Measurements from ENCODE around the gene POU4F1.
"Not testable (repeated sequence)": the region's sequence is repeated elsewhere in the genome, so short reads cannot be mapped to it uniquely, and the experiment has no call there.

Gene POU4F1

DNA sequence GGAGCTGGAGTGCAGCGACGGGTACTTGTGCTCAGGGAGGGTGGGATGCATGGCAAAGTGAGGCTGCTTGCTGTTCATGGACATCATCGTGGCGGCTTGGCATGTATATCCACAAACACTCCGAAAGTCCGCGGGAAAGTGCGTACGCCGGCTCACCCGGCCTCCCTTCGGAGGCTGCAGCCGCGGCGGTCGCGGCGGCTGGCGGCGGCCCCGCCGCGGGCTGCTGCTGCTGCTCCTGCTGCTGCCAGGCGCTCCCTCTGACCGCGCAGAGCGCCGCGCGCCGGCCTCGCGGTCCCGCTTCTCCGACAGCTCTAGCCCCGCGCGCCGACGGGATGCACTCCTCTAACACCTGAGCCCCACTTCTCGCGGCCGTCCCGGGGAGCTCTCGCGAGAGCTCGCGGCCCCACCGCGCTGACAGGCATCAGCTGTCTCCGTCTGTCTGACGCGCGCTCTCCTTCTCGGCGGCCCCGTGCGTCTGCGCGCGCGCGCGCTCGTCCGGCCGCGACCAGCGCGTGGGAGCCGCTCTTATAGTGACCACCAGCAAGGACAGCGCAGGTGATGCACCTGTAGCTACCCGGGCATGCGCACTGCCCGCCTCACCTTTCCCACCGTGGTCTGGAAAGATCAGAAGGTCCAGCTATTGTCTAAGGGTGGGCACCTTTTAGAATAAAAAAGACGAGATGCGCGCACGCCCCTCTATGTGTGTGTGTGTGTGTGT, at the start of gene POU4F1:
POU4F1 (minus strand) TSS at position 313 of the 718 bp plus-strand sequence; CDS start at position 87, 226 bp downstream.
- no peak within 1 kb of the TSS for H3K27ac ChIP-seq
- peak; percentile 69 for DNase-seq (ENCODE audit: low spot score)
- TF ChIP-seq, protein P1, sequence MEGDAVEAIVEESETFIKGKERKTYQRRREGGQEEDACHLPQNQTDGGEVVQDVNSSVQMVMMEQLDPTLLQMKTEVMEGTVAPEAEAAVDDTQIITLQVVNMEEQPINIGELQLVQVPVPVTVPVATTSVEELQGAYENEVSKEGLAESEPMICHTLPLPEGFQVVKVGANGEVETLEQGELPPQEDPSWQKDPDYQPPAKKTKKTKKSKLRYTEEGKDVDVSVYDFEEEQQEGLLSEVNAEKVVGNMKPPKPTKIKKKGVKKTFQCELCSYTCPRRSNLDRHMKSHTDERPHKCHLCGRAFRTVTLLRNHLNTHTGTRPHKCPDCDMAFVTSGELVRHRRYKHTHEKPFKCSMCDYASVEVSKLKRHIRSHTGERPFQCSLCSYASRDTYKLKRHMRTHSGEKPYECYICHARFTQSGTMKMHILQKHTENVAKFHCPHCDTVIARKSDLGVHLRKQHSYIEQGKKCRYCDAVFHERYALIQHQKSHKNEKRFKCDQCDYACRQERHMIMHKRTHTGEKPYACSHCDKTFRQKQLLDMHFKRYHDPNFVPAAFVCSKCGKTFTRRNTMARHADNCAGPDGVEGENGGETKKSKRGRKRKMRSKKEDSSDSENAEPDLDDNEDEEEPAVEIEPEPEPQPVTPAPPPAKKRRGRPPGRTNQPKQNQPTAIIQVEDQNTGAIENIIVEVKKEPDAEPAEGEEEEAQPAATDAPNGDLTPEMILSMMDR (conservative IDR thresholded peaks at IDR 0.05; ENCODE audit: low read depth) = no peak
- CTCF ChIA-PET = interaction anchor here (0.5 to 0.9 kb wide), 3 partner anchors 10 to 788 kb away, joined by 3 to 4 read pairs (median 3); no protein-coding TSS in a partner anchor
- POLR2A ChIA-PET (ENCODE audit: low non-redundant PET) = no interaction called here

DNA sequence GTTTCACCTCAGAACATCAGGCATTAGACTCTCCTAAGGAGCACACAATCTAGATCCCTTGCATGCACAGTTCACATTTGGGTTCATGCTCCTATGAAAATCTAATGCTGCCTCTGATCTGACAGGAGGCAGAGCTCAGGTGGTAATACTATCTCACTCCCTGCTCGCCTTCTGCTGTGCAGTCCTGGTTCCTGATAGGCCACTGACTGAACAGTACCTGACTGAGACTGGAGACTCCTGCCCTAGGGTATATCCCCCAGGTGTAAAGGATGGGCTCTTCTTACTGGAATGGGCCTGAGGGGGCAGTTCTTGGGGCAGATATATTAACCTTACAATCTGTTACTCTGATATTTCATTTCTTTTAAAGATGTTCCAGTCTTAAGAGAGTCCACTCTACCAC, 49.3 kb upstream of the POU4F1 start:
- CTCF ChIA-PET = interaction anchor here (0.5 kb wide), 1 partner anchor 1509 kb away, joined by 3 read pairs; no protein-coding TSS in a partner anchor
- TF ChIP-seq, protein P1 (conservative IDR thresholded peaks at IDR 0.05; ENCODE audit: low read depth) = no peak

GRCh38 chr13:78650717-78651083, 47.3 kb upstream of the POU4F1 start:
- ChIA-PET POLR2A (ENCODE audit: low non-redundant PET) (no interaction called here), CTCF (interaction anchor here (1.5 kb wide), 1 partner anchor 141 kb away, joined by 6 read pairs; no protein-coding TSS in a partner anchor)
- no peak for DNase-seq (ENCODE audit: low spot score)
- no peak overlapping the region for H3K27ac ChIP-seq
- TF ChIP-seq, protein P1 (conservative IDR thresholded peaks at IDR 0.05; ENCODE audit: low read depth) = no peak

More for the DNA sequence above, 49.3 kb upstream of the POU4F1 start:
- no peak overlapping the region for H3K27ac ChIP-seq
- no peak for DNase-seq (ENCODE audit: low spot score)
- POLR2A ChIA-PET (ENCODE audit: low non-redundant PET) = no interaction called here

DNA sequence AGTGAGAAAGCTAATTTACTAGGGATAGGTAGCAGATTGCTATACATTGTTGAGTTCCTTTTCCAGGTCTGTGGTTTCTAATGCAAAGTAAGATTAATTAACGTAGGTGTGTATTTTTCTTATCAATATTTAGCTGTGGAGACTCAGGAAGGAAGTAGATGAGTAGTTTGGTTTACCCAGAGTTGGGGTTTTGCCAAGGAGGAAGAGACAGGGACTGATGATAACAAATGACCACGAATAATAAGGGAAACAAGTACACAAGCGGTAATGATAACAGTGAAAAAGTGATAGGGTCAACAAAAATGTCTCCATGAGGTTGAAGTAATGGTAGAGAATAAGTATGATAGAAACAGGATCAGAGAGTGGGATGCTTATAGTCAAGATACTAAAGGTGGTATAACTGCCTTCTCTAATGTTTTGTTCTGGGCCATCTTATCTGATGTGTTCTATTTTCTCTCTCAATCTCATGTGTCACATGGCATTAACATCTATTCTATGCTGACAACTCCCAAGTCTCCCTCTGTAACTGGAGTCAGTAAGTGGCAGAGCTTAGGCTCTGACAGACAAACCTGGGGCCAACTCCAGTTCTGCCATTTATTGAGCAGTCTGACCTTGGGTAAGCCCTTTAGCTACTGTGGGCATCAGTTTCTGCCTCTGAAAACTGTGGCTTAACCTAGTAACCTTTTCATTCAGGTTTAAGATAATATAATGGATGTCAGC, 46.8 kb upstream of the POU4F1 start:
- ChIA-PET POLR2A (ENCODE audit: low non-redundant PET) (no interaction called here), CTCF (interaction anchor here (1.5 kb wide), 1 partner anchor 141 kb away, joined by 6 read pairs; no protein-coding TSS in a partner anchor)
- TF ChIP-seq, protein P1 (conservative IDR thresholded peaks at IDR 0.05; ENCODE audit: low read depth) = no peak
- H3K27ac ChIP-seq = no peak overlapping the region
- DNase-seq (ENCODE audit: low spot score) = no peak

DNA sequence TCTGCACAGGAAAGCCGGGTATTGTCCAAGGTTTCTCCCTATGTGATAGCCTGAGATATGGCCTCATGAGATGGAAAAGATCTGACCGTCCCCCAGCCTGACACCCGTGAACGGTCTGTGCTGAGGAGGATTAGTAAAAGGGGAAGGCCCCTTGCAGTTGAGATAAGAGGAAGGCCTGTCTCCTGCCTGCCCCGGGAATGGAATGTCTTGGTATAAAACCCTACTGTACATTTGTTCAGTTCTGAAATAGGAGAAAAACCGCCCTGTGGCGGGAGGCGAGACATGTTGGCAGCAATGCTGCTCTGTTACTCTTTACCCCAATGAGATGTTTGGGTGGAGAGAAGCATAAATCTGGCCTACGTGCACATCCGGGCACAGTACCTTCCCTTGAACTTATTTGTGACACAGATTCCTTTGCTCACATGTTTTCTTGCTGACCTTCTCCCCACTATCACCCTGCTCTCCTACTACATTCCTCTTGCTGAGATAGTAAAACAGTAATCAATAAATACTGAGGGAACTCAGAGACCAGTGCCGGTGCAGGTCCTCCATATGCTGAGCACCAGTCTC, 43.8 kb upstream of the POU4F1 start:
- POLR2A ChIA-PET (ENCODE audit: low non-redundant PET); H3K27ac ChIP-seq; DNase-seq (ENCODE audit: low spot score); CTCF ChIA-PET: not testable (repeated sequence)

DNA sequence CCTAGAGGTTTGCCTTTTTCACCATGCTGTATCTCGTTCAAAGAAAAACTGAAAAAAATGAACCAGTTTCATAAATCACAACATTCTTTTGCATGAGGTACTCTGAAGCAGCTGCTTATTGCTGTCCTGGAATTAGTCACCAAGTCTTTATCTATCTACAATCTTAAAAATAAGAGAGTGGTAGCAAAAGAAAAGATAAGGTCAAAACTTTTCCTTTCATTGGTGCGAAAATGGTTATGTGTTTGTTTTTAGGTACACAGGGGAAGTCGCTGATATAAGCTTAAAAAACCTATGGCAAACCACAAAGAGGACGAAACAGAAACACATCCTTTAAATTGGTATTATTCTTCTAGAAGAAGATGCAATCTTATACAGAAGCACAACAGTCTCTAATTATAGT, 34.9 kb upstream of the POU4F1 start:
- DNase-seq (ENCODE audit: low spot score) = no peak
- ChIA-PET CTCF (no interaction called here), POLR2A (ENCODE audit: low non-redundant PET) (no interaction called here)
- TF ChIP-seq, protein P1 (conservative IDR thresholded peaks at IDR 0.05; ENCODE audit: low read depth) = no peak
- no peak overlapping the region for H3K27ac ChIP-seq

All from RWPE1 (cell line).